Effector memory CD4-positive, alpha-beta T cell (primary cell): Measurements from ENCODE around the gene SMIM5.

ENCODE experiments used
- DNase-seq, 3 donors: peaks; one replicate each; pipeline ENCODE4 v3.0.0-alpha.2; 2020
- H3K27ac ChIP-seq: 2 replicates; pipeline ENCODE4 v1.7.0; 2013; ENCODE audit warnings: mild to moderate bottlenecking, low read length, moderate library complexity; ENCODE audit not compliant: insufficient read depth, poor library complexity, severe bottlenecking
- H3K27me3 ChIP-seq: replicated peaks from 2 replicates; pipeline ENCODE4 v1.7.0; 2013; ENCODE audit warnings: mild to moderate bottlenecking, low read length; ENCODE audit not compliant: insufficient read depth, control insufficient read depth, poor library complexity, severe bottlenecking
- H3K36me3 ChIP-seq: 2 replicates; pipeline ENCODE4 v1.7.0; 2013; ENCODE audit warnings: mild to moderate bottlenecking, low read length, moderate library complexity; ENCODE audit not compliant: control insufficient read depth, insufficient read depth
- H3K4me1 ChIP-seq: 2 replicates; pipeline ENCODE4 v1.7.0; 2013; ENCODE audit warnings: low read length, mild to moderate bottlenecking; ENCODE audit not compliant: control insufficient read depth, insufficient read depth, poor library complexity, severe bottlenecking
- H3K4me3 ChIP-seq: 2 replicates; pipeline ENCODE4 v1.7.0; 2013; ENCODE audit warnings: low read length, low read depth, mild to moderate bottlenecking; ENCODE audit not compliant: insufficient read depth, poor library complexity, severe bottlenecking
- H3K9me3 ChIP-seq: 2 replicates; pipeline ENCODE4 v1.7.0; 2013; ENCODE audit warnings: mild to moderate bottlenecking, low read length, moderate library complexity; ENCODE audit not compliant: control insufficient read depth

SMIM5 gene

DNA sequence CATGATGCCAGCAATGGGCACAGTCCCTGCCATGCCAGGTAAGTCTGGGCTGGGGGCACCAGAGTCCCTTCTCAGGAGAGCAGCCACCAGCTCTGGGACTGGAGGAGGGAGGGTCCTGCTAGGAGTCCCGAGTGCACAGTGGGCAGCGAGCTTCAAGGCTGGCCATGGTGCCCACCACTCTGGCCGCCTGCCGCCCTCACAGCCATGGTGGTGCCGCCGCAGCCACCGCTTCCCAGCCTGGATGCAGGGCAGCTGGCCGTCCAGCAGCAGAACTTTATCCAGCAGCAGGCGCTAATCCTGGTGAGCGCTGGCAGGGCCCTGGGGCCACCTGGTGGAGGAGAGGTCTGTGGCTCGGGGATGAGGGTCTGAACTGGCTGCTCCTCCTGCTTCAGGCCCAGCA lies 17.9 kb upstream of the SMIM5 start:
- no peak overlapping the region for H3K4me3 ChIP-seq
- H3K27me3 ChIP-seq, result no peaks in the 10 kb centered on the region
- no peak for DNase-seq
- no peaks in the 10 kb centered on the region for H3K9me3 ChIP-seq
- no peak overlapping the region for H3K27ac ChIP-seq
- H3K4me1 ChIP-seq, result no peaks in the 10 kb centered on the region
- H3K36me3 ChIP-seq, result no peaks in the 10 kb centered on the region

DNA sequence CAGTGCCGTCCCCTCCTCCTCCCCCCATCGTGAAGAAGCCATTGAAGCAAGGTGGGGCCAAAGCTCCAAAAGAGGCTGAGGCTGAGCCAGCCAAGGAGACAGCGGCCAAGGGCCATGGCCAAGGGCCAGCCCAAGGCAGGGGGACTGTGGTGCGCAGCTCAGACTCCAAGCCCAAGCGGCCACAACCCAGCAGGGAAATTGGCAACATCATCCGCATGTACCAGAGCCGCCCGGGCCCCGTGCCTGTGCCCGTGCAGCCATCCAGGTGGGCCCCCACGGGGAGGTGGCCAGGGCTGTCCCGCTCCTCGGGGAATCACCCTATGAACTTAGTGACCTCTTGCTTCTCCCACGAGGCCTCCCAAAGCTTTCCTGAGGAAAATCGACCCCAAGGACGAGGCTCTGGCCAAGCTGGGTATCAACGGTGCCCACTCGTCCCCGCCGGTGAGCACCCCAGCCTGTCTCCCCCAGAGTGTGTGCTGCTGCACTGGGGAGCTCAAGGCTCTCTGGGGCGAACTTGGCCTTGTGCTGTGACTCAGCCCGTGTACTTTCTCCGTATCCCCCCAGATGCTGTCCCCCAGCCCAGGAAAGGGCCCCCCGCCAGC lies 16.6 kb upstream of the SMIM5 start:
- no peak overlapping the region for H3K27ac ChIP-seq
- H3K9me3 ChIP-seq, result no peaks in the 10 kb centered on the region
- no peaks in the 10 kb centered on the region for H3K27me3 ChIP-seq
- H3K36me3 ChIP-seq, result no peaks in the 10 kb centered on the region
- H3K4me1 ChIP-seq, result no peaks in the 10 kb centered on the region
- H3K4me3 ChIP-seq, result no peak overlapping the region
- no peak for DNase-seq

- Histone ChIP-seq H3K27me3 (no peaks in the 10 kb centered on the region), H3K4me1 (no peaks in the 10 kb centered on the region), H3K9me3 (no peaks in the 10 kb centered on the region), H3K4me3 (no peak overlapping the region), H3K36me3 (no peaks in the 10 kb centered on the region), H3K27ac (no peak overlapping the region)
- no peak for DNase-seq
Measured at GRCh38 chr17:75617218-75617617, 16.0 kb upstream of the SMIM5 start.

- no peak overlapping the region for H3K27ac ChIP-seq
- H3K4me1 ChIP-seq, result no peaks in the 10 kb centered on the region
- no peaks in the 10 kb centered on the region for H3K36me3 ChIP-seq
- no peak for DNase-seq
- no peaks in the 10 kb centered on the region for H3K27me3 ChIP-seq
- H3K9me3 ChIP-seq, result no peaks in the 10 kb centered on the region
- H3K4me3 ChIP-seq, result no peak overlapping the region
Measured at GRCh38 chr17:75617675-75618074, 15.6 kb upstream of the SMIM5 start.

DNA sequence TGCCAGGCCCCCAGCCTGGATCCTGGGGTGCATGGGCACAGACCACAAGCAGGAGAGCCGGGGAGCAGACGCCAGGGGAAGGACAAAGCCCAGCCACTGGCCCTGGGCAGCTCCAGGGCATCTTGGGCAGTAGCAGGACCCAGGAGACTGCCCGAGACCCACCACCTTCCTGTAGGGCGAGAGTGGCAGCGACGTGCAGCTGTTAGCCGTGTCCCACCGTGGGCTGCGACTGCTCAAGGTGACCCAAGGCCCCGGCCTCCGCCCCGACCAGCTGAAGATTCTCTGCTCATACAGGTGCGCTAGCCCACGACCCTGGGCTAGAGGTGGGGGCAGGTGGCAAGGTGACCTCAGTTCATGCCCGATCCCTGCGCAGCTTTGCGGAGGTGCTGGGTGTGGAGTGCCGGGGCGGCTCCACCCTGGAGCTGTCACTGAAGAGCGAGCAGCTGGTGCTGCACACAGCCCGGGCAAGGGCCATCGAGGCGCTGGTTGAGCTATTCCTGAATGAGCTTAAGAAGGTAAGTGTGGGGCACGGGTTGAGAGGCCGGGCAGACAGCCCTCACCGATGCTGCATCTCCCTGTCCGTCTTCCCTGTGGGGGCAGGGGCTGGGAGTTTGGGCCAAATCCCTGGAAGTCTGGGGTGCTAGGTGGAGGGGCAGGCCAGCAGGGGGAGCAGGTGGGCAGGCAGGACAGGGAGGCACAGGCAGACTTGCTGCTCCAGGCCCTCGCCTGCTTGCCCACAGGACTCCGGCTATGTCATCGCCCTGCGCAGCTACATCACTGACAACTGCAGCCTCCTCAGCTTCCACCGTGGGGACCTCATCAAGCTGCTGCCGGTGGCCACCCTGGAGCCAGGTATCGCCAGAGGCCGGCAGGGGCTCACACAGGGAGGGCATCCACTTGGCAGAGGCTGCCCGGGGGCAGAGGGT lies 13.5 kb upstream of the SMIM5 start:
- Histone ChIP-seq H3K36me3 (no peaks in the 10 kb centered on the region), H3K9me3 (no peaks in the 10 kb centered on the region), H3K27ac (no peak overlapping the region), H3K4me1 (no peaks in the 10 kb centered on the region), H3K27me3 (no peaks in the 10 kb centered on the region), H3K4me3 (no peak overlapping the region)
- no peak for DNase-seq

- no peak for DNase-seq
- H3K4me3 ChIP-seq, result no peak overlapping the region
- H3K9me3 ChIP-seq, result no peaks in the 10 kb centered on the region
- H3K4me1 ChIP-seq, result no peaks in the 10 kb centered on the region
- no peaks in the 10 kb centered on the region for H3K36me3 ChIP-seq
- H3K27ac ChIP-seq, result no peak overlapping the region
- no peaks in the 10 kb centered on the region for H3K27me3 ChIP-seq
Measured at GRCh38 chr17:75621489-75621888, 11.7 kb upstream of the SMIM5 start.

GRCh38 chr17:75622076-75622475 lies 11.2 kb upstream of the SMIM5 start:
- DNase-seq, result no peak
- Histone ChIP-seq H3K9me3 (no peaks in the 10 kb centered on the region), H3K4me3 (no peak overlapping the region), H3K36me3 (no peaks in the 10 kb centered on the region), H3K4me1 (no peaks in the 10 kb centered on the region), H3K27ac (no peak overlapping the region), H3K27me3 (no peaks in the 10 kb centered on the region)

DNA sequence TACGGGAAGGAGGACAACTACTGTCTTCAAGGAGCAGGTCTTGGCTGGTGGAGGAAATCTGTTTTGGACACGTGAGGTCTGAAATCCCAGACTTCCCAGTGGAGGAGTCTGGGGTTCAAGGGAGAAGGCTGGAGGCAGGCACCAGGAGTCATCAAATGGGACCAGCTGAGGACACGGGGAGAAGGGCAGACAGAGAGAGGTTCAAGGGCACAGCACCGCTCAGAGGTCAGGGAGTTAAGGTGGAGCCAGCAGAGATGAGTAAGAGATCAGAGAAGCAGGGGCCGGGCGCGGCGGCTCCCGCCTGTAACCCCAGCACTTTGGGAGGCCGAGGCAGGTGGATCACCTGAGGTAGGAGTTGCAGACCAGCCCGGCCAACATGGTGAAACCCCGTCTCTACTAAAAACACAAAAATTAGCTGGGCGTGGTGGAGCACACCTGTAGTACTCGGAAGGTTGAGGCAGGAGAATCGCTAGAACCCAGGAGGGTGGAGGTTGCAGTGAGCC lies 10.4 kb upstream of the SMIM5 start:
- Histone ChIP-seq H3K27me3 (no peaks in the 10 kb centered on the region), H3K36me3 (no peaks in the 10 kb centered on the region), H3K4me1 (no peaks in the 10 kb centered on the region), H3K4me3 (no peak overlapping the region), H3K27ac (no peak overlapping the region), H3K9me3 (no peaks in the 10 kb centered on the region)
- DNase-seq, result no peak

- Histone ChIP-seq H3K4me1 (no peaks in the 10 kb centered on the region), H3K27me3 (no peaks in the 10 kb centered on the region), H3K4me3 (no peak overlapping the region), H3K36me3 (no peaks in the 10 kb centered on the region), H3K9me3 (no peaks in the 10 kb centered on the region), H3K27ac (no peak overlapping the region)
- DNase-seq, result no peak
Measured at GRCh38 chr17:75623386-75623785, 9.8 kb upstream of the SMIM5 start.

GRCh38 chr17:75624021-75624420 lies 9.2 kb upstream of the SMIM5 start:
- no peaks in the 10 kb centered on the region for H3K4me1 ChIP-seq
- H3K36me3 ChIP-seq, result no peaks in the 10 kb centered on the region

More at GRCh38 chr17:75624021-75624420, 9.2 kb upstream of the SMIM5 start:
- DNase-seq, result no peak
- no peaks in the 10 kb centered on the region for H3K9me3 ChIP-seq
- no peaks in the 10 kb centered on the region for H3K27me3 ChIP-seq
- H3K27ac ChIP-seq, result no peak overlapping the region
- H3K4me3 ChIP-seq, result no peak overlapping the region
